Adrenal gland (tissue), 12 donors: Measurements from ENCODE around the gene PI4KB. TPM values are rescaled to one million over a fixed set of nuclear protein-coding genes. Genes with fewer than 3 reads are reported as not detected.
"Not testable (repeated sequence)": the region's sequence is repeated elsewhere in the genome, so short reads cannot be mapped to it uniquely, and the experiment has no call there.

Experiments
- DNase-seq, 7 donors: peaks; one replicate each; pipeline ENCODE4 v3.0.0-alpha.2; 2019 to 2020
- H3K27ac ChIP-seq, 5 donors: fragments of 200-600 bp; sonication (generic) in 4 of 5; 1 replicate in 3 of 5; 2 replicates in 2 of 5; pipeline versions ENCODE4 v1.5.1 to v1.8.0; 2016 to 2020; ENCODE audit warnings: mild to moderate bottlenecking in 1 of 5
- H3K27me3 ChIP-seq: fragments of 200-600 bp; 2 replicates; pipeline ENCODE4 v1.8.0; 2021
- H3K36me3 ChIP-seq, 2 donors: fragments of 200-600 bp; replicated peaks in 1 of 2; 1 replicate in 1 of 2; 2 replicates in 1 of 2; pipeline versions ENCODE4 v1.5.1 to v1.8.0; 2018 to 2022
- H3K4me1 ChIP-seq, 2 donors: fragments of 200-600 bp; replicated peaks in 1 of 2; 1 replicate in 1 of 2; 2 replicates in 1 of 2; pipeline versions ENCODE4 v1.5.1 to v1.8.0; 2018 to 2021
- H3K4me3 ChIP-seq, 4 donors: fragments of 200-600 bp; sonication (generic) in 3 of 4; one replicate each; pipeline ENCODE4 v1.5.1; 2016 to 2018
- H3K9me3 ChIP-seq, 3 donors: fragments of 200-600 bp; sonication (generic) in 1 of 3; replicated peaks in 1 of 3; 1 replicate in 2 of 3; 2 replicates in 1 of 3; pipeline versions ENCODE4 v1.5.1 to v1.8.0; 2016 to 2021
- POLR2A ChIP-seq, 2 donors: fragments of 450-650 bp; IDR thresholded peaks; one replicate each; pipeline ENCODE4 v1.6.1; 2017; ENCODE audit warnings: antibody characterized with exemption in 2 of 2, mild to moderate bottlenecking in 2 of 2, moderate library complexity in 1 of 2
- WGBS, 4 donors: extraction: QIAGEN DNeasy Blood & Tissue Kit in 2 of 4; methylation state at CpG; one replicate each; pipeline versions ENCODE4 v1.1.5 to v1.1.7; 2013 to 2017; 5-methylcytosine and 5-hydroxymethylcytosine counted together
- intact Hi-C, 2 donors: fragments of 100-400 bp; cut with DNase I; formaldehyde crosslinking; loops; one replicate each; pipeline versions ENCODE4 v1.14.1 to v1.15.0; 2022 to 2023
- polyA plus RNA-seq, 3 donors: library from polyadenylated mRNA; stranded (reverse); fragments of 200-250 nt in 2 of 3; fragments of 350-450 nt in 1 of 3; fragmentation: Illumina TruSeq in 1 of 3; extraction: RNeasy Lipid Tissue Mini Kit (QIAGEN cat#74804) in 1 of 3; gene quantifications; one replicate each; pipeline ENCODE4 v1.2.3, GENCODE V29; 2013 to 2014
- total RNA-seq, 9 donors: library from RNA; depleted of rRNA in 4 of 9; stranded (reverse); fragments of >200 nt in 4 of 9; fragments of 120-200 nt in 1 of 9; fragmentation: NEBNext Ultra II Directional in 1 of 9; extraction: Animal tissue kit (Norgen Biotek cat#: 25700) in 1 of 9; gene quantifications; one replicate each; pipeline versions ENCODE4 v1.1.0 to v1.2.4, GENCODE V29; 2013 to 2023
- TF ChIP-seq, protein P1 (sequence below), 6 experiments: fragments of 450-650 bp in 4 of 6; fragments of 200-600 bp in 2 of 6; sonication (generic) in 1 of 6; IDR thresholded peaks; 1 replicate in 5 of 6; 2 replicates in 1 of 6; pipeline versions ENCODE4 v1.5.1 to v1.8.0; 2016 to 2021; ENCODE audit warnings: antibody characterized with exemption in 6 of 6, mild to moderate bottlenecking in 2 of 6, moderate library complexity in 1 of 6
- donor health status: healthy with polysubstance abuse.
- donor health status: Bipolar disorder and iron deficiency.
- donor health status: DM: yes; HTN: yes; CAD: no.
- donor health status: DM: no; HTN: no; CAD: no.
- donor health status: DM: no; HTN: no; CAD: no.
- donor health status: DM: yes; HTN: yes; CAD: no.

Gene PI4KB
- total and polyA plus RNA-seq, 12 donors: 30.8 to 83.5 (median 63.2) TPM

DNA sequence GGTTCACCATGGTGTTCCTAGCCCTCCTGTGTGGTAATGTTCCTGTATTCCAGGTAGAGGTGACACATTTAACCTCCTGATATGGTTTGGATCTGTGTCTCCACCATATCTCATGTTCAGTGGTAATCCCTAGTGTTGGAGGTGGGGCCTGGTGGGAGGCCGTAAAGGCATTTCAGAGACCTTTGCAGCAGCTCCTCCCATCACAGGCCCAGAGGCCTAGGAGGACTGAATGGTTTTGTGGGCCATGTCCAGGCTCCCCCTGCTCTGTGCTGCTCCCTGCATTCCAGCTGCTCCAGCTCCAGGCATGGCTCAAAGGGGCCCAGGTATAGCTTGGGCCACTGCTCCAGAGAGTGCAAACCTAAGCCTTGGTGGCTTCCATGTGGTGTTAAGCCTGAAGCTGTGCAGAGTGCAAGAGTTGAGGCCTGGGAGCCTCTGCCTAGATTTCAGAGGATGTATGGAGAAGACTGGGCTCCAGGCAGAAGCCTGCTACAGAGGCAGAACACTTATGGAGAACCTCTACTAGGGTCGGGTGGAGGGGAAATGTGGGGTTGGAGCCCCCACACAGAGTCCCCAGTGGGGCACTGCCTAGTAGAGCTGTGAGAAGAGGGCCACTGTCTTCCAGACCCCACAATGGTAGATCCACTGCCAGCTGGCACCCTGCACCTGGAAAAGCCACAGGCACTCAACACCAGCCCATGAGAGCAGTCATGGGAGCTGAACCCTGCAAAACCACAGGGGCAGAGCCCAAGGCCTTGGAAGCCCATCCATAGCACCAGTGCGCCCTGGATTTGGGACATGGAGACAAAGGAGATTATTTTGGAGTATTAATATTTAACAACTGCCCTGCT is 35.3 kb upstream of the PI4KB start:
- no peaks in the 10 kb centered on the region for H3K27me3 ChIP-seq
- intact Hi-C loops: no loop called here
- no peaks in the 10 kb centered on the region for H3K36me3 ChIP-seq
- H3K9me3 ChIP-seq: no peaks in the 10 kb centered on the region
- WGBS, 4 donors: 75 to 100% (median 93%) methylated on average over 1 to 3 of the region's 3 CpGs
- no peak for DNase-seq
- H3K4me1 ChIP-seq: peaks cover under 1% of the 10 kb centered on the region in 2 donors
- TF ChIP-seq, protein P1, sequence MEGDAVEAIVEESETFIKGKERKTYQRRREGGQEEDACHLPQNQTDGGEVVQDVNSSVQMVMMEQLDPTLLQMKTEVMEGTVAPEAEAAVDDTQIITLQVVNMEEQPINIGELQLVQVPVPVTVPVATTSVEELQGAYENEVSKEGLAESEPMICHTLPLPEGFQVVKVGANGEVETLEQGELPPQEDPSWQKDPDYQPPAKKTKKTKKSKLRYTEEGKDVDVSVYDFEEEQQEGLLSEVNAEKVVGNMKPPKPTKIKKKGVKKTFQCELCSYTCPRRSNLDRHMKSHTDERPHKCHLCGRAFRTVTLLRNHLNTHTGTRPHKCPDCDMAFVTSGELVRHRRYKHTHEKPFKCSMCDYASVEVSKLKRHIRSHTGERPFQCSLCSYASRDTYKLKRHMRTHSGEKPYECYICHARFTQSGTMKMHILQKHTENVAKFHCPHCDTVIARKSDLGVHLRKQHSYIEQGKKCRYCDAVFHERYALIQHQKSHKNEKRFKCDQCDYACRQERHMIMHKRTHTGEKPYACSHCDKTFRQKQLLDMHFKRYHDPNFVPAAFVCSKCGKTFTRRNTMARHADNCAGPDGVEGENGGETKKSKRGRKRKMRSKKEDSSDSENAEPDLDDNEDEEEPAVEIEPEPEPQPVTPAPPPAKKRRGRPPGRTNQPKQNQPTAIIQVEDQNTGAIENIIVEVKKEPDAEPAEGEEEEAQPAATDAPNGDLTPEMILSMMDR (IDR thresholded peaks at IDR 0.05): no peak
- TF ChIP-seq POLR2A (IDR thresholded peaks at IDR 0.05): no peak
- no peak overlapping the region for H3K4me3 ChIP-seq
- H3K27ac ChIP-seq: no peak overlapping the region

DNA sequence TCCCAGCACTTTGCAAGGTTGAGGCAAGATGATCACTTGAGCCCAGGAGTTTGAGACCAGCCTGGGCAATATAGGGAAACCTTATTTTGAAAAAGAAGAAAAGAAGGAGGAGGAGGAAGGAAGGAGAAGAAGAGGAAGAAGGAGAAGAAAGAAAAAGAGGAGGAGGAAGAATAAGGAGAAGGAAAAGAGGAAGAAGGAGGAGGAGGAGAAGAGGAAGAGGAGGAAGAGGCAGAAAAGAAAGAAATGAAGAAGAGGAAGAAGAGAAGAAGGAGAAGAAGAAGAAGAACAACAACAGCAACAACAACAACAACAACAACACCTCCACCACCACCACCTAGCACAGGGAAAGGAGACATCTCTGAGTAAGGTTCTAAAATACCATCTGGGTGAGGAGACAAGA is 34.7 kb upstream of the PI4KB start:
- DNase-seq: no peak
- H3K36me3 ChIP-seq: no peaks in the 10 kb centered on the region
- TF ChIP-seq, protein P1 (IDR thresholded peaks at IDR 0.05): no peak
- TF ChIP-seq POLR2A (IDR thresholded peaks at IDR 0.05): no peak
- H3K27ac ChIP-seq: no peak overlapping the region
- intact Hi-C loops: no loop called here
- no peaks in the 10 kb centered on the region for H3K4me1 ChIP-seq
- H3K4me3 ChIP-seq: no peak overlapping the region
- H3K27me3 ChIP-seq: no peaks in the 10 kb centered on the region
- H3K9me3 ChIP-seq: no peaks in the 10 kb centered on the region

DNA sequence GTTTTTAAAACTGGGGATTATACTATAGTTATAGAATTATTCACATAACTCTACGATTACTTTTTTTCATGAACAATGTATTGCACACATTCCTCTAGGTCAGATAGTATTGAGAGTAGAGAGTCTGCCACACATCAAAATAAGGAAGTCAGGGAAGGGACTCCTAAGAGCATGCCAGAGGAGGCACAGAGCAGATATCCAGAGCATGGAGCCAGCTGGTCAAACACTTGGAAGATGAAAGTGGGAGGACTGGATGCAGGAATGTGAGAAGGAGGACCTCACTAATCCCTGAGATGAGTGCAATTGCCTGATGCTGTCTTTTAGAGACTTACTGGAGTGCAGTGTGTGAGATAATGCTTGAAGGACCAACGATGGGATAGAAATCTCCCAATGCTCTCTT is 29.5 kb upstream of the PI4KB start:
- Histone ChIP-seq H3K9me3 (no peaks in the 10 kb centered on the region), H3K4me1 (no peaks in the 10 kb centered on the region), H3K4me3 (no peak overlapping the region), H3K27me3 (no peaks in the 10 kb centered on the region), H3K27ac (no peak overlapping the region), H3K36me3 (no peaks in the 10 kb centered on the region)
- WGBS, 4 donors: 53 to 79% (median 61%) methylated on average over 2 of the region's 2 CpGs
- no peak for TF ChIP-seq POLR2A (IDR thresholded peaks at IDR 0.05)
- TF ChIP-seq, protein P1 (IDR thresholded peaks at IDR 0.05): no peak
- intact Hi-C loops: no loop called here
- no peak for DNase-seq

DNA sequence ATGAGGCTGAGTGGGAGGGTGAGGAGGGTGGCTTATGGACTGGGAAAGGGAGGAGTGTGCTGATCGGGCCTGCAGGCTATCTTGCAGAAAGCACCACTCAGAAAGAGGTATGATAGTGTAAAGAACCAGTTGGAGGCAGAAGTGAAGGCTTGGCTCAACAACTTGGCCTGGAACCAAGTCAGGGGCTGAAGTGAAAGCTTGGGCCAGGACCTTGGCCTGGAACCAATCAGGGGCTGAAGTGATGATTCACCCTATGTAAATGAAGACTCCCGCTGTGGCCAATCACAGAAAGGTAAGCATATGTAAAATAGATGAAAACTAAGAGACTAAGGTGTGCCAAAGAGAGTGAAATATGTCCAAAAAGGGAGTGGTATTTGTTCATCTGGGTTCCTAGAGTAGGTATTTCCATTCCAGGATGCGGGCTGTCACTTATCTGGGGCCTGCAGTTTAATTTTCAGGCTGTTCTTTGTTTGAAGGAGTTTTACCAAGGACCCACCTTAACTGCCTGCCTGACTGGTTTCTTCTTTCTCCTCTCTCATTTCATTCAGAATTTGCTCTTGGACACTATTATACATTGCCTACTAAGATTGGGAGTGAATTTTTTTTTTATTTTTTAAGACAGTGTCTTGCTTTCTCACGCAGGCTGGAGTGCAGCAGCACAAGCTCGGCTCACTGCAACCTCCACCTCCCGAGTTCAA is 25.0 kb upstream of the PI4KB start:
- H3K27ac ChIP-seq: no peak overlapping the region
- no peaks in the 10 kb centered on the region for H3K36me3 ChIP-seq
- no peak overlapping the region for H3K4me3 ChIP-seq
- no peaks in the 10 kb centered on the region for H3K27me3 ChIP-seq
- peaks cover 0 to 5% of the 10 kb centered on the region in 2 donors for H3K4me1 ChIP-seq
- WGBS, 4 donors: 87 to 92% (median 90%) methylated on average over 6 of the region's 6 CpGs
- intact Hi-C loops: no loop called here
- no peaks in the 10 kb centered on the region for H3K9me3 ChIP-seq
- TF ChIP-seq, protein P1 (IDR thresholded peaks at IDR 0.05): no peak
- DNase-seq: peak in 1 of 7 donors; percentile 46

DNA sequence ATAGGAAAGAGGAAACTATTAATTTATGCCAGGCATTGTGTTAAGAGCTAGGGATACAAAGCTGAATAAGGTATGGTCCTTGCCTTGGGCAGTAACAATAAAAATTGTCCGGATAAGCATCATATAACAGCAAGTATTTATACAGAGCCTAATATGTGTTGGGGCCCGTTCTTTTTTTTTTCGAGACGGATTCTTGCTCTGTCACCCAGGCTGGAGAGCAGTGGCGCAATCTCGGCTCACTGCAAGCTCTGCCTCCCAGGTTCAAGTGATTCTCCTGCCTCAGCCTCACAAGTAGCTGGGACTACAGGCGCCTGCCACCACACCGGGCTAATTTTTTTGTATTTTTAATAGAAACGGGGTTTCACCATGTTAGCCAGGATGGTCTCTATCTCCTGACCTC is 23.1 kb upstream of the PI4KB start:
- H3K9me3 ChIP-seq, H3K27me3 ChIP-seq, H3K4me3 ChIP-seq, intact Hi-C loops, DNase-seq, H3K36me3 ChIP-seq, H3K27ac ChIP-seq: not testable (repeated sequence)
- 92 to 95% (median 94%) methylated on average over 9 of the region's 9 CpGs for WGBS, 4 donors
- peaks cover 8 to 14% of the 10 kb centered on the region in 2 donors for H3K4me1 ChIP-seq
